RWPE2 (cell line): ENCODE data around the gene PID1.

Experiments used
- ATAC-seq: fragments of 200-7000 bp; cut with Tn5 transposase; 3 replicates; pipeline ENCODE4 v1.9.1; 2021; ENCODE audit warnings: low read depth
- DNase-seq: peaks from one replicate; pipeline ENCODE4 v3.0.0-alpha.2; 2020; ENCODE audit warnings: low spot score
- H3K27ac ChIP-seq: fragments of 450-650 bp; 2 replicates; pipeline ENCODE4 v1.5.1; 2017; ENCODE audit warnings: mild to moderate bottlenecking; ENCODE audit not compliant: poor library complexity, severe bottlenecking
- H3K27me3 ChIP-seq: fragments of 250-450 bp; sonication (Bioruptor Pico); 2 replicates; pipeline ENCODE4 v1.5.1; 2021; ENCODE audit warnings: mild to moderate bottlenecking, moderate library complexity; ENCODE audit not compliant: insufficient read depth, poor library complexity, severe bottlenecking
- H3K36me3 ChIP-seq: fragments of 250-450 bp; sonication (Bioruptor Pico); 2 replicates; pipeline ENCODE4 v1.5.1; 2020; ENCODE audit warnings: low read depth, mild to moderate bottlenecking, moderate library complexity
- H3K4me1 ChIP-seq: fragments of 250-450 bp; sonication (Bioruptor Pico); 2 replicates; pipeline ENCODE4 v1.5.1; 2021; ENCODE audit warnings: mild to moderate bottlenecking, moderate library complexity; ENCODE audit not compliant: insufficient read depth, poor library complexity, severe bottlenecking
- H3K4me3 ChIP-seq: fragments of 250-450 bp; sonication (Bioruptor Pico); 2 replicates; pipeline ENCODE4 v1.5.1; 2021; ENCODE audit warnings: mild to moderate bottlenecking, moderate library complexity; ENCODE audit not compliant: severe bottlenecking
- H3K9me3 ChIP-seq: fragments of 250-450 bp; sonication (Bioruptor Pico); 2 replicates; pipeline ENCODE4 v1.5.1; 2021; ENCODE audit warnings: mild to moderate bottlenecking, moderate library complexity; ENCODE audit not compliant: severe bottlenecking
- CTCF ChIP-seq: fragments of 450-650 bp; IDR thresholded peaks from one replicate; pipeline ENCODE4 v1.5.1; 2017; ENCODE audit warnings: mild to moderate bottlenecking, moderate library complexity; ENCODE audit not compliant: poor library complexity, severe bottlenecking

Gene PID1

GRCh38 chr2:229300790-229301189 is 29.7 kb upstream of the PID1 start:
- no peak for TF ChIP-seq CTCF
- Histone ChIP-seq H3K27ac (peak overlapping the region; percentile 13), H3K4me3 (no peak overlapping the region), H3K36me3 (no peaks in the 10 kb centered on the region), H3K4me1 (peaks cover 11% of the 10 kb centered on the region), H3K27me3 (no peaks in the 10 kb centered on the region), H3K9me3 (no peaks in the 10 kb centered on the region)
- ATAC-seq (peak; percentile 70), DNase-seq (no peak)

- H3K27me3 ChIP-seq, result no peaks in the 10 kb centered on the region
- peaks cover 11% of the 10 kb centered on the region for H3K4me1 ChIP-seq
- H3K27ac ChIP-seq, result peak overlapping the region; percentile 13
- no peak for ATAC-seq
- no peaks in the 10 kb centered on the region for H3K36me3 ChIP-seq
- DNase-seq, result no peak
- no peaks in the 10 kb centered on the region for H3K9me3 ChIP-seq
- TF ChIP-seq CTCF, result no peak
- H3K4me3 ChIP-seq, result no peak overlapping the region
Measured at GRCh38 chr2:229300371-229300770, 29.3 kb upstream of the PID1 start.

- peaks cover 11% of the 10 kb centered on the region for H3K4me1 ChIP-seq
- H3K27me3 ChIP-seq, result no peaks in the 10 kb centered on the region
- no peaks in the 10 kb centered on the region for H3K36me3 ChIP-seq
- H3K4me3 ChIP-seq, result no peak overlapping the region
- no peak overlapping the region for H3K27ac ChIP-seq
- no peak for DNase-seq
- no peak for ATAC-seq
- no peak for TF ChIP-seq CTCF
- H3K9me3 ChIP-seq, result no peaks in the 10 kb centered on the region
Measured at GRCh38 chr2:229297247-229297646, 26.2 kb upstream of the PID1 start.

- no peaks in the 10 kb centered on the region for H3K27me3 ChIP-seq
- no peaks in the 10 kb centered on the region for H3K9me3 ChIP-seq
- peaks cover 11% of the 10 kb centered on the region for H3K4me1 ChIP-seq
- H3K27ac ChIP-seq, result no peak overlapping the region
- no peak for TF ChIP-seq CTCF
- DNase-seq (no peak), ATAC-seq (no peak)
- H3K4me3 ChIP-seq, result no peak overlapping the region
- H3K36me3 ChIP-seq, result no peaks in the 10 kb centered on the region
Measured at GRCh38 chr2:229296536-229296935, 25.4 kb upstream of the PID1 start.

- DNase-seq, result no peak
- Histone ChIP-seq H3K36me3 (no peaks in the 10 kb centered on the region), H3K27ac (no peak overlapping the region), H3K4me3 (no peak overlapping the region), H3K9me3 (no peaks in the 10 kb centered on the region), H3K4me1 (peaks cover 9% of the 10 kb centered on the region), H3K27me3 (no peaks in the 10 kb centered on the region)
- peak; percentile 46; the same call in 2 of the 3 replicates for ATAC-seq
- no peak for TF ChIP-seq CTCF
Measured at GRCh38 chr2:229296016-229296415, 24.9 kb upstream of the PID1 start.
